SK-N-SH (cell line): ENCODE data around the gene ZC3H18. TPM values are rescaled to one million over a fixed set of nuclear protein-coding genes. Genes with fewer than 3 reads are reported as not detected.

Experiments
- CTCF ChIA-PET: fragments of 300-600, 350-600 bp; formaldehyde crosslinking; extraction: SDS; loops from one replicate; lab custom pipeline; 2021; lab: Yijun Ruan, JAX
- POLR2A ChIA-PET: fragments of 350-600 bp; sonication (Branson Sonifier 250); formaldehyde crosslinking; extraction: SDS; loops from one replicate; lab custom pipeline; 2020; ENCODE audit warnings: antibody characterized with exemption, inconsistent platforms; lab: Yijun Ruan, JAX
- DNase-seq: peaks from one replicate; pipeline ENCODE4 v3.0.0; 2012
- H2AFZ ChIP-seq: fragments of 200-600 bp; sonication (generic); 2 replicates; pipeline ENCODE4 v1.8.1; 2016; ENCODE audit warnings: antibody characterized with exemption, mild to moderate bottlenecking, low read depth
- H3F3A ChIP-seq: fragments of 200-600 bp; sonication (generic); replicated peaks from 2 replicates; pipeline ENCODE3; 2016; ENCODE audit warnings: antibody characterized with exemption, mild to moderate bottlenecking; ENCODE audit not compliant: insufficient read depth
- H3K27ac ChIP-seq, 2 experiments: fragments of 200-500 bp in 1 of 2; fragments of 200-600 bp in 1 of 2; sonication (Bioruptor generic) in 1 of 2; sonication (generic), shearing (Covaris generic) in 1 of 2; 2 replicates each; pipeline versions ENCODE4 v1.5.1 to v1.6.1; 2014 to 2016; ENCODE audit warnings: low read depth in 2 of 2, inconsistent platforms in 1 of 2, low read length in 1 of 2, mild to moderate bottlenecking in 1 of 2, mixed read lengths in 1 of 2
- H3K27me3 ChIP-seq: fragments of 200-600 bp; sonication (generic), shearing (Covaris generic); 2 replicates; pipeline ENCODE4 v1.6.1; 2016; ENCODE audit warnings: mixed run types; ENCODE audit not compliant: insufficient read depth
- H3K36me3 ChIP-seq, 2 experiments: fragments of 200-500 bp in 1 of 2; fragments of 200-600 bp in 1 of 2; sonication (Bioruptor generic) in 1 of 2; sonication (generic) in 1 of 2; replicated peaks in 1 of 2; 2 replicates each; pipeline versions ENCODE3 to v1.5.1; 2014 to 2016; ENCODE audit warnings: low read length in 1 of 2, mild to moderate bottlenecking in 1 of 2; ENCODE audit not compliant: insufficient read depth in 2 of 2, control insufficient read depth in 1 of 2
- H3K4me1 ChIP-seq, 2 experiments: fragments of 200-500 bp in 1 of 2; fragments of 200-600 bp in 1 of 2; sonication (Bioruptor generic) in 1 of 2; sonication (generic), shearing (Covaris generic) in 1 of 2; 2 replicates each; pipeline versions ENCODE4 v1.5.1 to v1.6.1; 2014 to 2016; ENCODE audit warnings: low read depth in 1 of 2, low read length in 1 of 2, mixed run types in 1 of 2; ENCODE audit not compliant: insufficient read depth in 2 of 2, control insufficient read depth in 1 of 2
- H3K4me2 ChIP-seq: fragments of 200-600 bp; sonication (generic), shearing (Covaris generic); 2 replicates; pipeline ENCODE4 v1.6.1; 2017; ENCODE audit warnings: mixed run types
- H3K4me3 ChIP-seq, 2 experiments: fragments of 200-500 bp in 1 of 2; fragments of 200-600 bp in 1 of 2; sonication (Bioruptor generic) in 1 of 2; sonication (generic), shearing (Covaris generic) in 1 of 2; 2 replicates each; pipeline versions ENCODE4 v1.5.1 to v1.8.1; 2014 to 2016; ENCODE audit warnings: low read depth in 2 of 2, inconsistent platforms in 1 of 2, low read length in 1 of 2, mild to moderate bottlenecking in 1 of 2, mixed read lengths in 1 of 2, moderate library complexity in 1 of 2
- H3K79me2 ChIP-seq: fragments of 200-600 bp; sonication (generic); 2 replicates; pipeline ENCODE4 v1.8.1; 2017; ENCODE audit warnings: mild to moderate bottlenecking; ENCODE audit not compliant: insufficient read depth
- H3K9ac ChIP-seq: fragments of 200-600 bp; sonication (generic); 2 replicates; pipeline ENCODE4 v1.6.1; 2017; ENCODE audit warnings: mixed run types
- H3K9me2 ChIP-seq: fragments of 200-600 bp; sonication (generic); 2 replicates; pipeline ENCODE4 v1.6.1; 2017; ENCODE audit warnings: mixed run types
- H3K9me3 ChIP-seq: fragments of 200-600 bp; sonication (generic); 2 replicates; pipeline ENCODE4 v1.6.1; 2017; ENCODE audit warnings: mixed run types, mild to moderate bottlenecking, moderate library complexity
- H4K20me1 ChIP-seq: fragments of 200-600 bp; sonication (generic); 2 replicates; pipeline ENCODE4 v1.6.1; 2017; ENCODE audit warnings: mild to moderate bottlenecking, mixed run types; ENCODE audit not compliant: insufficient read depth
- ELF1 ChIP-seq: IDR thresholded peaks from 2 replicates; pipeline ENCODE4 v1.4.0; 2012
- FOSL2 ChIP-seq: IDR thresholded peaks from 2 replicates; pipeline ENCODE4 v1.4.0; 2012; ENCODE audit warnings: low read depth, mild to moderate bottlenecking, moderate library complexity, borderline replicate concordance
- GABPA ChIP-seq: IDR thresholded peaks from 2 replicates; pipeline ENCODE4 v1.4.0; 2012; ENCODE audit warnings: low read depth, mild to moderate bottlenecking
- GATA2 ChIP-seq: sonication (generic); formaldehyde crosslinking; IDR thresholded peaks from 2 replicates; pipeline ENCODE4 v1.5.0; 2020; ENCODE audit warnings: mild to moderate bottlenecking, missing genetic modification reagents
- JUND ChIP-seq: IDR thresholded peaks from 2 replicates; pipeline ENCODE4 v1.4.0; 2012
- MXI1 ChIP-seq: IDR thresholded peaks from 2 replicates; pipeline ENCODE4 v1.6.1; 2012; ENCODE audit warnings: mild to moderate bottlenecking, low read depth, low read length, improper control_type of control experiment
- NFIC ChIP-seq: IDR thresholded peaks from 2 replicates; pipeline ENCODE4 v1.4.0; 2012; ENCODE audit warnings: borderline replicate concordance
- NRF1 ChIP-seq: IDR thresholded peaks from 2 replicates; pipeline ENCODE4 v1.6.1; 2012; ENCODE audit warnings: low read depth, mild to moderate bottlenecking, low read length
- POLR2AphosphoS5 ChIP-seq: IDR thresholded peaks from 2 replicates; pipeline ENCODE4 v1.6.1; 2012; ENCODE audit warnings: low read depth, low read length
- RAD21 ChIP-seq: IDR thresholded peaks from 2 replicates; pipeline ENCODE4 v1.6.1; 2012; ENCODE audit warnings: mild to moderate bottlenecking, low read length
- RCOR1 ChIP-seq: fragments of 150-350 bp; IDR thresholded peaks from 2 replicates; pipeline ENCODE4 v1.6.1; 2017; ENCODE audit warnings: antibody characterized with exemption, low read length
- RFX5 ChIP-seq: IDR thresholded peaks from 2 replicates; pipeline ENCODE4 v1.6.1; 2012; ENCODE audit warnings: mild to moderate bottlenecking, improper control_type of control experiment, low read length
- TAF1 ChIP-seq: IDR thresholded peaks from 2 replicates; pipeline ENCODE4 v1.6.1; 2012; ENCODE audit warnings: low read depth, mild to moderate bottlenecking, low read length, moderate library complexity, borderline replicate concordance
- TCF12 ChIP-seq: IDR thresholded peaks from 2 replicates; pipeline ENCODE4 v1.4.0; 2012
- USF2 ChIP-seq: fragments of 150-350 bp; IDR thresholded peaks from 2 replicates; pipeline ENCODE4 v1.6.1; 2017; ENCODE audit warnings: antibody characterized with exemption, low read length, low read depth, borderline replicate concordance
- WGBS: methylation state at CpG from one replicate; pipeline ENCODE4 v1.1.6; 2017; ENCODE audit warnings: low lambda C conversion rate; 5-methylcytosine and 5-hydroxymethylcytosine counted together
- polyA plus RNA-seq, 3 experiments: library from polyadenylated mRNA; depleted of rRNA; stranded (reverse); fragments of >200 nt; gene quantifications; 2 replicates each; pipeline ENCODE4 v1.2.3, GENCODE V29; 2012
- TF ChIP-seq, protein P1 (sequence below): fragments of 200-600 bp; sonication (generic); IDR thresholded peaks from 2 replicates; pipeline ENCODE4 v1.6.1; 2017; ENCODE audit warnings: antibody characterized with exemption, mild to moderate bottlenecking, moderate library complexity
- TF ChIP-seq, protein P2 (sequence below): IDR thresholded peaks from 2 replicates; pipeline ENCODE4 v1.6.1; 2012; ENCODE audit warnings: mild to moderate bottlenecking, low read depth, low read length, moderate library complexity

Gene ZC3H18
- polyA plus RNA-seq, 1 of the 3 experiments (the other 2 are of a cell fraction) = 32.7 TPM

GRCh38 chr16:88580371-88580770, 10.2 kb downstream of the ZC3H18 start:
- Histone ChIP-seq H3F3A (no peaks in the 10 kb centered on the region), H3K27me3 (no peaks in the 10 kb centered on the region), H3K9me2 (no peaks in the 10 kb centered on the region), H3K9me3 (no peaks in the 10 kb centered on the region), H3K36me3 (peaks cover 20 to 50% of the 10 kb centered on the region in 2 experiments), H3K9ac (no peak overlapping the region), H4K20me1 (peaks cover 71% of the 10 kb centered on the region), H3K27ac (no peak overlapping the region), H2AFZ (no peak overlapping the region), H3K4me1 (no peaks in the 10 kb centered on the region), H3K79me2 (peaks cover 92% of the 10 kb centered on the region), H3K4me2 (no peak overlapping the region)
- 97% methylated on average over 14 of the region's 16 CpGs for WGBS
- CTCF ChIA-PET = interaction anchor here (1.9 kb wide), 1 partner anchor 10 kb away, joined by 6 read pairs; the partner anchor contains the start of gene ZC3H18
- no peak for DNase-seq
- POLR2A ChIA-PET = no interaction called here
- no peak for TF ChIP-seq RFX5
- no peak for TF ChIP-seq RAD21
- TF ChIP-seq ELF1 = no peak
- no peak for TF ChIP-seq POLR2AphosphoS5
- no peak for TF ChIP-seq USF2
- no peak for TF ChIP-seq TCF12
- no peak for TF ChIP-seq NRF1
- TF ChIP-seq RCOR1 = no peak
- no peak for TF ChIP-seq FOSL2
- no peak for TF ChIP-seq TAF1
- no peak for TF ChIP-seq MXI1
- TF ChIP-seq GATA2 (CRISPR knock-in tag) = no peak
- TF ChIP-seq NFIC = no peak
- TF ChIP-seq, protein P1, sequence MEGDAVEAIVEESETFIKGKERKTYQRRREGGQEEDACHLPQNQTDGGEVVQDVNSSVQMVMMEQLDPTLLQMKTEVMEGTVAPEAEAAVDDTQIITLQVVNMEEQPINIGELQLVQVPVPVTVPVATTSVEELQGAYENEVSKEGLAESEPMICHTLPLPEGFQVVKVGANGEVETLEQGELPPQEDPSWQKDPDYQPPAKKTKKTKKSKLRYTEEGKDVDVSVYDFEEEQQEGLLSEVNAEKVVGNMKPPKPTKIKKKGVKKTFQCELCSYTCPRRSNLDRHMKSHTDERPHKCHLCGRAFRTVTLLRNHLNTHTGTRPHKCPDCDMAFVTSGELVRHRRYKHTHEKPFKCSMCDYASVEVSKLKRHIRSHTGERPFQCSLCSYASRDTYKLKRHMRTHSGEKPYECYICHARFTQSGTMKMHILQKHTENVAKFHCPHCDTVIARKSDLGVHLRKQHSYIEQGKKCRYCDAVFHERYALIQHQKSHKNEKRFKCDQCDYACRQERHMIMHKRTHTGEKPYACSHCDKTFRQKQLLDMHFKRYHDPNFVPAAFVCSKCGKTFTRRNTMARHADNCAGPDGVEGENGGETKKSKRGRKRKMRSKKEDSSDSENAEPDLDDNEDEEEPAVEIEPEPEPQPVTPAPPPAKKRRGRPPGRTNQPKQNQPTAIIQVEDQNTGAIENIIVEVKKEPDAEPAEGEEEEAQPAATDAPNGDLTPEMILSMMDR = no peak
- no peak for TF ChIP-seq GABPA
- TF ChIP-seq JUND = no peak
- TF ChIP-seq, protein P2, sequence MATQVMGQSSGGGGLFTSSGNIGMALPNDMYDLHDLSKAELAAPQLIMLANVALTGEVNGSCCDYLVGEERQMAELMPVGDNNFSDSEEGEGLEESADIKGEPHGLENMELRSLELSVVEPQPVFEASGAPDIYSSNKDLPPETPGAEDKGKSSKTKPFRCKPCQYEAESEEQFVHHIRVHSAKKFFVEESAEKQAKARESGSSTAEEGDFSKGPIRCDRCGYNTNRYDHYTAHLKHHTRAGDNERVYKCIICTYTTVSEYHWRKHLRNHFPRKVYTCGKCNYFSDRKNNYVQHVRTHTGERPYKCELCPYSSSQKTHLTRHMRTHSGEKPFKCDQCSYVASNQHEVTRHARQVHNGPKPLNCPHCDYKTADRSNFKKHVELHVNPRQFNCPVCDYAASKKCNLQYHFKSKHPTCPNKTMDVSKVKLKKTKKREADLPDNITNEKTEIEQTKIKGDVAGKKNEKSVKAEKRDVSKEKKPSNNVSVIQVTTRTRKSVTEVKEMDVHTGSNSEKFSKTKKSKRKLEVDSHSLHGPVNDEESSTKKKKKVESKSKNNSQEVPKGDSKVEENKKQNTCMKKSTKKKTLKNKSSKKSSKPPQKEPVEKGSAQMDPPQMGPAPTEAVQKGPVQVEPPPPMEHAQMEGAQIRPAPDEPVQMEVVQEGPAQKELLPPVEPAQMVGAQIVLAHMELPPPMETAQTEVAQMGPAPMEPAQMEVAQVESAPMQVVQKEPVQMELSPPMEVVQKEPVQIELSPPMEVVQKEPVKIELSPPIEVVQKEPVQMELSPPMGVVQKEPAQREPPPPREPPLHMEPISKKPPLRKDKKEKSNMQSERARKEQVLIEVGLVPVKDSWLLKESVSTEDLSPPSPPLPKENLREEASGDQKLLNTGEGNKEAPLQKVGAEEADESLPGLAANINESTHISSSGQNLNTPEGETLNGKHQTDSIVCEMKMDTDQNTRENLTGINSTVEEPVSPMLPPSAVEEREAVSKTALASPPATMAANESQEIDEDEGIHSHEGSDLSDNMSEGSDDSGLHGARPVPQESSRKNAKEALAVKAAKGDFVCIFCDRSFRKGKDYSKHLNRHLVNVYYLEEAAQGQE = no peak
- TF ChIP-seq, all 33 proteins: peak for 0
- H3K4me3 ChIP-seq = no peak overlapping the region
